Sigmoid colon (tissue), 7 donors: Measurements from ENCODE around the gene NELFB. TPM values are rescaled to one million over a fixed set of nuclear protein-coding genes. Genes with fewer than 3 reads are reported as not detected.

Source experiments
- DNase-seq: peaks from one replicate; pipeline ENCODE4 v3.0.0-alpha.2; 2019
- H3K27ac ChIP-seq, 4 donors: fragments of 200-600 bp; sonication (generic); one replicate each; pipeline ENCODE4 v1.5.1; 2016 to 2019; ENCODE audit warnings: mild to moderate bottlenecking in 1 of 4
- H3K27me3 ChIP-seq, 3 donors: fragments of 200-600 bp; sonication (generic); one replicate each; pipeline ENCODE4 v1.5.1; 2019; ENCODE audit warnings: mild to moderate bottlenecking in 1 of 3
- H3K36me3 ChIP-seq, 4 donors: fragments of 200-600 bp; sonication (generic); one replicate each; pipeline ENCODE4 v1.5.1; 2016 to 2019
- H3K4me1 ChIP-seq, 4 donors: fragments of 200-600 bp; sonication (generic); one replicate each; pipeline ENCODE4 v1.5.1; 2017 to 2019
- H3K4me3 ChIP-seq, 4 donors: fragments of 200-600 bp; sonication (generic); one replicate each; pipeline ENCODE4 v1.5.1; 2017 to 2019; ENCODE audit warnings: mild to moderate bottlenecking in 2 of 4, moderate library complexity in 1 of 4
- H3K9me3 ChIP-seq, 4 donors: fragments of 200-600 bp in 3 of 4; sonication (generic) in 3 of 4; one replicate each; pipeline versions ENCODE4 v1.5.1 to v1.6.1; 2013 to 2019
- CTCF ChIP-seq, 4 experiments: fragments of 450-650 bp in 3 of 4; fragments of 200-600 bp in 1 of 4; IDR thresholded peaks; one replicate each; pipeline ENCODE4 v1.5.1; 2016 to 2019; ENCODE audit warnings: antibody characterized with exemption in 4 of 4, mild to moderate bottlenecking in 3 of 4, moderate library complexity in 2 of 4
- EP300 ChIP-seq, 4 donors: sonication (generic); formaldehyde crosslinking; IDR thresholded peaks; one replicate each; pipeline ENCODE4 v1.6.1; 2017; ENCODE audit warnings: antibody characterized with exemption in 4 of 4
- POLR2A ChIP-seq, 2 donors: fragments of 450-650 bp; IDR thresholded peaks; one replicate each; pipeline ENCODE4 v1.6.1; 2016; ENCODE audit warnings: antibody characterized with exemption in 2 of 2, mild to moderate bottlenecking in 2 of 2, moderate library complexity in 2 of 2
- POLR2AphosphoS5 ChIP-seq, 4 donors: sonication (generic); formaldehyde crosslinking; IDR thresholded peaks; one replicate each; pipeline ENCODE4 v1.6.1; 2017; ENCODE audit warnings: antibody characterized with exemption in 4 of 4
- WGBS, 2 donors: extraction: QIAGEN DNeasy Blood & Tissue Kit; methylation state at CpG; one replicate each; pipeline ENCODE4 v1.1.7; 2013; 5-methylcytosine and 5-hydroxymethylcytosine counted together
- intact Hi-C: fragments of 100-400 bp; cut with DNase I; formaldehyde crosslinking; loops from one replicate; pipeline ENCODE4 v1.15.1; 2023
- polyA plus RNA-seq, 3 donors: library from polyadenylated mRNA; stranded (reverse); fragments of 200-250 nt; gene quantifications; one replicate each; pipeline ENCODE4 v1.2.3, GENCODE V29; 2013
- total RNA-seq, 4 donors: library from RNA; depleted of rRNA; stranded (reverse); fragments of >200 nt; gene quantifications; one replicate each; pipeline ENCODE4 v1.1.0, GENCODE V29; 2016
- donor health status: healthy with polysubstance abuse.
- donor health status: Bipolar disorder and iron deficiency.
- donor health status: healthy.

NELFB gene
- total and polyA plus RNA-seq, 7 donors, result 24.7 to 70.5 (median 36.5) TPM

GRCh38 chr9:137317021-137317717 is 62.0 kb downstream of the NELFB start:
- no peak for TF ChIP-seq EP300 (IDR thresholded peaks at IDR 0.05)
- TF ChIP-seq CTCF (IDR thresholded peaks at IDR 0.05), result no peak
- no peak for TF ChIP-seq POLR2A (IDR thresholded peaks at IDR 0.05)
- TF ChIP-seq POLR2AphosphoS5 (IDR thresholded peaks at IDR 0.05), result no peak
- 85 to 93% methylated on average over 19 of the region's 19 CpGs for WGBS, 2 donors
- intact Hi-C loops, result no loop called here
- H3K27ac ChIP-seq, result no peak overlapping the region
- H3K36me3 ChIP-seq, result no peaks in the 10 kb centered on the region
- no peaks in the 10 kb centered on the region for H3K9me3 ChIP-seq
- peaks cover 13 to 29% (median 28%) of the 10 kb centered on the region in 3 donors for H3K27me3 ChIP-seq
- DNase-seq, result peak; percentile 48
- peaks cover 0 to 26% (median 15%) of the 10 kb centered on the region in 4 donors for H3K4me1 ChIP-seq
- no peak overlapping the region for H3K4me3 ChIP-seq

- no peak overlapping the region for H3K4me3 ChIP-seq
- H3K9me3 ChIP-seq, result no peaks in the 10 kb centered on the region
- intact Hi-C loops, result no loop called here
- DNase-seq, result peak; percentile 54
- H3K27me3 ChIP-seq, result peaks cover 13 to 29% (median 28%) of the 10 kb centered on the region in 3 donors
- WGBS, 2 donors, result 85 to 86% methylated on average over 24 of the region's 24 CpGs
- TF ChIP-seq EP300 (IDR thresholded peaks at IDR 0.05), result no peak
- TF ChIP-seq CTCF (IDR thresholded peaks at IDR 0.05), result no peak
- no peak for TF ChIP-seq POLR2A (IDR thresholded peaks at IDR 0.05)
- no peak for TF ChIP-seq POLR2AphosphoS5 (IDR thresholded peaks at IDR 0.05)
- no peak overlapping the region for H3K27ac ChIP-seq
- H3K4me1 ChIP-seq, result peaks cover 0 to 26% (median 15%) of the 10 kb centered on the region in 4 donors
- H3K36me3 ChIP-seq, result no peaks in the 10 kb centered on the region
Observed at GRCh38 chr9:137317718-137318511, 62.8 kb downstream of the NELFB start.

- no peak for TF ChIP-seq CTCF (IDR thresholded peaks at IDR 0.05)
- TF ChIP-seq POLR2A (IDR thresholded peaks at IDR 0.05), result no peak
- no peak for TF ChIP-seq POLR2AphosphoS5 (IDR thresholded peaks at IDR 0.05)
- no peak for TF ChIP-seq EP300 (IDR thresholded peaks at IDR 0.05)
- intact Hi-C loops, result no loop called here
- DNase-seq, result peak; percentile 33
- H3K27me3 ChIP-seq, result peaks cover 13 to 29% (median 28%) of the 10 kb centered on the region in 3 donors
- H3K36me3 ChIP-seq, result no peaks in the 10 kb centered on the region
- H3K27ac ChIP-seq, result peak overlapping the region in 2 of 4 donors; percentile 37 to 41
- no peaks in the 10 kb centered on the region for H3K9me3 ChIP-seq
- H3K4me3 ChIP-seq, result no peak overlapping the region
- peaks cover 0 to 26% (median 15%) of the 10 kb centered on the region in 4 donors for H3K4me1 ChIP-seq
- WGBS, 2 donors, result 87 to 88% methylated on average over 18 of the region's 18 CpGs
Observed at GRCh38 chr9:137318602-137319001, 63.5 kb downstream of the NELFB start.

- Histone ChIP-seq H3K4me3 (no peak overlapping the region), H3K9me3 (no peaks in the 10 kb centered on the region), H3K36me3 (no peaks in the 10 kb centered on the region), H3K27me3 (peaks cover 13 to 29% (median 28%) of the 10 kb centered on the region in 3 donors), H3K27ac (peak overlapping the region in 2 of 4 donors; percentile 37 to 41), H3K4me1 (peaks cover 0 to 26% (median 15%) of the 10 kb centered on the region in 4 donors)
- DNase-seq, result peak; percentile 61
- intact Hi-C loops, result no loop called here
- TF ChIP-seq EP300 (IDR thresholded peaks at IDR 0.05), result no peak
- TF ChIP-seq POLR2A (IDR thresholded peaks at IDR 0.05), result no peak
- no peak for TF ChIP-seq CTCF (IDR thresholded peaks at IDR 0.05)
- TF ChIP-seq POLR2AphosphoS5 (IDR thresholded peaks at IDR 0.05), result no peak
- 83 to 93% methylated on average over 26 of the region's 26 CpGs for WGBS, 2 donors
Observed at GRCh38 chr9:137319011-137319738, 64.0 kb downstream of the NELFB start.
